ENCODE results near the gene EHMT1. TPM values are rescaled to one million over a fixed set of nuclear protein-coding genes. Genes with fewer than 3 reads are reported as not detected.

Gene EHMT1
- total RNA-seq, 2 experiments from 2014 or later = 80.6 to 87.8 TPM

- Mint-ChIP-seq H3K9me3 (peaks cover 11% of the 10 kb centered on the region), H3K4me1 (ENCODE audit: low read depth) (no peaks in the 10 kb centered on the region), H3K27ac (no peak overlapping the region), H3K27me3 (peaks cover 6% of the 10 kb centered on the region), H3K36me3 (ENCODE audit: low read depth) (peaks cover 14% of the 10 kb centered on the region), H3K4me3 (no peak overlapping the region)
- Histone ChIP-seq H3K27ac (ENCODE audit: low read depth in 1 of 2, low read length in 2 of 2) (no peak overlapping the region), H3K4me3 (ENCODE audit: low read length) (no peak overlapping the region), H3K36me3 (ENCODE audit: insufficient read depth, low read length) (no peaks in the 10 kb centered on the region), H3K27me3 (ENCODE audit: control insufficient read depth in 1 of 2, insufficient read depth in 2 of 2, low read length in 2 of 2) (peaks cover 0 to 3% of the 10 kb centered on the region in 2 experiments), H3K9me3 (ENCODE audit: control insufficient read depth in 1 of 2, insufficient read depth in 1 of 2, low read length in 2 of 2) (peaks cover 35 to 42% of the 10 kb centered on the region in 2 experiments), H3K4me1 (ENCODE audit: insufficient read depth, low read length) (no peaks in the 10 kb centered on the region)
- ChIA-PET POLR2A (no interaction called here), CTCF (no interaction called here)
- DNase-seq (no peak), ATAC-seq (ENCODE audit: poor library complexity) (no peak)
- intact Hi-C loops (cut with DNase I, micrococcal nuclease) = no loop called here
- no peak for TF ChIP-seq CTCF (IDR thresholded peaks at IDR 0.05)
These were observed 241.6 kb downstream of the EHMT1 start for GRCh38 chr9:137860361-137860760.

- Mint-ChIP-seq H3K27ac (no peak overlapping the region), H3K36me3 (ENCODE audit: low read depth) (no peaks in the 10 kb centered on the region)
- POLR2A ChIA-PET = no interaction called here
These were observed 246.9 kb downstream of the EHMT1 start for GRCh38 chr9:137865581-137866145.

GRCh38 chr9:137866226-137867141 is 247.7 kb downstream of the EHMT1 start:
- H3K9me3 Mint-ChIP-seq = no peaks in the 10 kb centered on the region
- Histone ChIP-seq H3K4me3 (ENCODE audit: low read length) (no peak overlapping the region), H3K4me1 (ENCODE audit: insufficient read depth, low read length) (no peaks in the 10 kb centered on the region), H3K27me3 (ENCODE audit: control insufficient read depth in 1 of 2, insufficient read depth in 2 of 2, low read length in 2 of 2) (peaks cover 0 to 8% of the 10 kb centered on the region in 2 experiments), H3K27ac (ENCODE audit: low read depth in 1 of 2, low read length in 2 of 2) (no peak overlapping the region), H3K9me3 (ENCODE audit: control insufficient read depth in 1 of 2, insufficient read depth in 1 of 2, low read length in 2 of 2) (peaks cover 5 to 24% of the 10 kb centered on the region in 2 experiments), H3K36me3 (ENCODE audit: insufficient read depth, low read length) (no peaks in the 10 kb centered on the region)
- no peaks in the 10 kb centered on the region for H3K4me1 Mint-ChIP-seq (ENCODE audit: low read depth)
- POLR2A ChIA-PET = no interaction called here
- intact Hi-C loops (cut with DNase I, micrococcal nuclease) = no loop called here
- ATAC-seq (ENCODE audit: poor library complexity) (no peak), DNase-seq (no peak)
- H3K4me3 Mint-ChIP-seq = no peak overlapping the region
- H3K27ac Mint-ChIP-seq = no peak overlapping the region
- TF ChIP-seq CTCF (IDR thresholded peaks at IDR 0.05) = no peak
- H3K27me3 Mint-ChIP-seq = peaks cover 32% of the 10 kb centered on the region
- no peaks in the 10 kb centered on the region for H3K36me3 Mint-ChIP-seq (ENCODE audit: low read depth)
- CTCF ChIA-PET = interaction anchor here (0.6 kb wide), 1 partner anchor 32 kb away, joined by 3 read pairs; no protein-coding TSS in a partner anchor

More at GRCh38 chr9:137865581-137866145, 246.9 kb downstream of the EHMT1 start:
- peaks cover 0 to 8% of the 10 kb centered on the region in 2 experiments for H3K27me3 ChIP-seq (ENCODE audit: control insufficient read depth in 1 of 2, insufficient read depth in 2 of 2, low read length in 2 of 2)
- H3K27me3 Mint-ChIP-seq = peaks cover 32% of the 10 kb centered on the region
- no peaks in the 10 kb centered on the region for H3K4me1 Mint-ChIP-seq (ENCODE audit: low read depth)
- H3K4me3 Mint-ChIP-seq = no peak overlapping the region
- no peak overlapping the region for H3K4me3 ChIP-seq (ENCODE audit: low read length)
- intact Hi-C loops (cut with DNase I, micrococcal nuclease) = no loop called here
- peaks cover under 1% of the 10 kb centered on the region for H3K9me3 Mint-ChIP-seq
- ATAC-seq (ENCODE audit: poor library complexity) (no peak), DNase-seq (no peak)
- H3K9me3 ChIP-seq (ENCODE audit: control insufficient read depth in 1 of 2, insufficient read depth in 1 of 2, low read length in 2 of 2) = peaks cover 9 to 26% of the 10 kb centered on the region in 2 experiments
- H3K36me3 ChIP-seq (ENCODE audit: insufficient read depth, low read length) = no peaks in the 10 kb centered on the region
- CTCF ChIA-PET = no interaction called here
- no peaks in the 10 kb centered on the region for H3K4me1 ChIP-seq (ENCODE audit: insufficient read depth, low read length)
- no peak for TF ChIP-seq CTCF (IDR thresholded peaks at IDR 0.05)
- no peak overlapping the region for H3K27ac ChIP-seq (ENCODE audit: low read depth in 1 of 2, low read length in 2 of 2)

Data from CD4-positive, alpha-beta T cell (primary cell).